GM21528 (cell line): ENCODE measurements around the gene PARVB.

Experiments
- ATAC-seq: cut with Tn5 transposase; IDR thresholded peaks from one replicate; pipeline ENCODE4 v1.9.1; 2021; ENCODE audit warnings: mild to moderate bottlenecking, moderate library complexity; ENCODE audit not compliant: unreplicated experiment, low FRiP score

PARVB gene

DNA sequence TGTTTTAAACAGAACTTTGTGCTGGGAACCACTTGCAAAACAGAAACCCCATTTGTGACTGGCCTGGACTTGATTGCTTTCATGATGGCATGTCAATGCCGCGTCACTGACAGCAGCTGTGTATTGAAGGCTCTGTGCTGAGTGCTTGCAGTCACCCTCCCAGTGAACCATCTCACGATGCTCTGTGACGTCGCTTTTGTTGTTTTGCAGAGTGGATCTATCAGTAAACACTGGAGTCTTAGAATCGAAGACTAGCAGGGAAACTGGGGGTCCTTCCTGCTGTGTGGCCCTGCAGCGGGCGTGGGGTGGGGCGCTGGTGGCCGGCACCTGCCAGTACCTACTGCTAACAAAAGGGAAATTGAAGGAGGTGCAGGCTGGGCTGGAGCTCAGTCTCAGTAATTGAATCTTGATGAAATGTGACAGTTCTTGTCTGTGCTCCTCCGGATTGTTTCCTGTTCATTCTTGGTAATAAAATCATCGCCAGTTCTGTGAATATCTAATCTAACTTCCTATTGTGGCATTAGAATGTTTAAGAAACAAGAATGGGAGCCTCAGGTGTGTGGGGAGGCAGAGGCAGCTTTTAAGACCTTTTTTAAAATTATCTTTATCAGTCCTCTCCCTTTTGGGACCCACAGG is 106.1 kb downstream of the PARVB start:
- no peak for ATAC-seq

DNA sequence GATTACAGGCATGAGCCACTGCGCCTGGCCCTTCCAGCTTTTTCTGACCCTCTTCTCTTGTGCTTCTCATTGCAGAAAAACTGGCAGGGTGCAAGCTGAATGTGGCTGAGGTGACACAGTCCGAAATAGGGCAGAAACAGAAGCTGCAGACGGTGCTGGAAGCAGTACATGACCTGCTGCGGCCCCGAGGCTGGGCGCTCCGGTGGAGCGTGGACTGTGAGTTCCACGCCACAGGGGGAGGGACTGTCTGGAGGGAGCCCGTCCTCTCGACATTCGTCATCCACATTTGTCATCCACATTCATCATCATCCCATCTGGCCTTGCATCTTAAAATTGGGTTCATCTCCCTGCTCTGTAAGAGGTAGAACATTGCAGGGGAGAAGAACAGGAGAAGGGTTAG is 107.3 kb downstream of the PARVB start:
- no peak for ATAC-seq

- no peak for ATAC-seq
Observed at GRCh38 chr22:44131989-44132685, 108.0 kb downstream of the PARVB start.

DNA sequence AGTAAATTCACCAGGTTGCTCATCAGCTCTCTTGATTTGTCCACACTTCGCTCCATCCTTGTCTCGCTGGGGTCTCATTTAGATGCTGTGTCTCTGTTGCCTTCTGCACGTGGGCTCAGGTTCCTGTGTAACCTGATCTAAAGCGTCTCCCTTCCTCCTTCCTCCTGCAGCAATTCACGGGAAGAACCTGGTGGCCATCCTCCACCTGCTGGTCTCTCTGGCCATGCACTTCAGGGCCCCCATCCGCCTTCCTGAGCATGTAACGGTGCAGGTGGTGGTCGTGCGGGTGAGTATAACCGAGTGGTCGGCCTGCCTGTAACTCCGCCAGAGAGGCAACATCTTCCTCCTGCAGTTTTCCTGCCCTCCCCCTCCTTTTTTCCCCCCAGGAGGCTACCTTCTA is 108.6 kb downstream of the PARVB start:
- ATAC-seq, result no peak

DNA sequence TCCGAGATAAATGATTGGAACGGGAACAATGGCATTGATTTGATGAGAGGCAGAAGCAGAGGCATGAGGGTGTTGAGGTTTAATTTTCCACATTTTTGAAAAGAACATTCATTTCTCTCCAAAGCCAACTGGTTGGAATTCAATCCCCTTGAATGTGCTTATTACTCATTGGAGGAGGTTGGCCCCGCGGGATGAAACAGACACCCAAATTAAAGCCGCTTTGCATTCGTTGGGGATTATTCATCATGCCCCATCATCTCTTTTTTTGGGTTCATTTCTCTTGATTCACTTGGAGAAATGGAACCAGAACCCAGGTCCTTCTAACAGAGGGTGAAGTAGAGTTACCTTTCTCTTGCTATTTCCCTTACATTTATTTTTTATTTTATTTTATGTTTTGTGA is 109.1 kb downstream of the PARVB start:
- ATAC-seq, result no peak

DNA sequence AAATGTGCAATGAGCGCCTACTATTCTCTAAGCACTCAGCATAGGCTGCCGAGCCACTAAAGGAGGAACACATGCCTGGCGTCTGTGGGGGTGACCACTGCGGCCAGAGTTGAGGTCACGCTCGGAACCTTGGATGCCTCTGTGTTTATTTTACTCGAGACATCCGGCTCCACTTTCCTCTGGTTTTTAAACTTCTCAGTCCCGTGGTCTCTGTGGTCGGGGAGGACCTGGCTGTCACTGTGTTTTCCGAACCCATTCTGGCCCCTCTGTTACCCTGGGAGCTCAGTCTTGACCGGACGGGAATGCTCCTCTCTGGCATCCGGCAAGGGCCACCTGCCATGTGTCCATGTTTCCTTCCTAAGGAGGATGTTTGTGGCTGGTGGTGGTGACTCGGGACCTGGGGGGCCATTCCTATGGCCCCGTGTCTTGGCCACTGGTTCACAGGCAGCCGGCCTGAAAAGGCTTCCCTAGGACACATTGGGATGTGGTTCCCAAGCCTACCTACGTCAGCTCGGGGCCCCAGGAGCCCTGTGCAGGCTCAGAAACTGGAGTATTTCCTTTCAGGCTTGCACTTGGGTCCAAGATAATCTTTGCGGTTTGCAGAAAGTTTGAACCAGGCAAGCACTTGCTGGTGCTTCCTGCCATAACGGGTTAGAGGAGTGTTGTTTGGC is 109.9 kb downstream of the PARVB start:
- no peak for ATAC-seq

- no peak for ATAC-seq
Observed at GRCh38 chr22:44136112-44136511, 112.0 kb downstream of the PARVB start.

DNA sequence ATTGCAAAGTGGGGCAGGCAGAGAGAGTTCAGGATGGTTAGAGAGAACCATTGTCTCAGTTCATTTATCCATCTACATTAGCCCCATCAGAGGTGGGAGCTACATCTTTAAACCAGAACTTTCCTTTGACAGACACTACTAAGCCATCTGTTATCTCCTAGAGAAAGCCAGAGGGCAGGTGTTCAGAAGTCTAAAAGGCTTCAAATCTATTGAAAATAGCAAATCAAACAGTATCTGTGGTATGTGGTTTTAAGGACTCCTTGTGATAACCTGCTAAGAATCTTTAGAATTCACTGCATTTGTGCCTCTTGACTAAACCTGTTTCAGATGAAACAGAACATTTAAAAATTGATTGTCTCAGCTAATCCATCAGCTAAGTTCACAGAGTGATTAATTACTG is 112.7 kb downstream of the PARVB start:
- no peak for ATAC-seq

DNA sequence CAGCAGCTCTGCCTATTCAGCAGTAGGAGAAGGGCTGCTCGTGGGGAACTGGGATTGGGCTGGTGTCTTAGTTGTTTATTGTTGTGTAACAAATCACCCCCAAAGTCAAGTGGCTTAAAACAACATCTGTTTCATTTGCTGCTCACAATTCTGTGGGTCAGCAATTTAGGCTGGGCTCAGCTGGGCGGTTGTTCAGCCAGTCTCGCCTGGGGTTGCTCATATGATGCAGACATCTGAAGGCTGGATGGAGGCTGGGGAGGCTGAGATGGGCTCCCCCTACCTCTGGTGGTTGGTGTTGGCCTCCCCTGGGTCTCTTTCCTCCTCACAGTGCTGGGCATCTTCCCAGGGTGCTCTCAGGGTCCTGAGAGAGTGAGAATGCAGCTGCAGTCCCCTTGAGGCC is 113.3 kb downstream of the PARVB start:
- ATAC-seq, result no peak

DNA sequence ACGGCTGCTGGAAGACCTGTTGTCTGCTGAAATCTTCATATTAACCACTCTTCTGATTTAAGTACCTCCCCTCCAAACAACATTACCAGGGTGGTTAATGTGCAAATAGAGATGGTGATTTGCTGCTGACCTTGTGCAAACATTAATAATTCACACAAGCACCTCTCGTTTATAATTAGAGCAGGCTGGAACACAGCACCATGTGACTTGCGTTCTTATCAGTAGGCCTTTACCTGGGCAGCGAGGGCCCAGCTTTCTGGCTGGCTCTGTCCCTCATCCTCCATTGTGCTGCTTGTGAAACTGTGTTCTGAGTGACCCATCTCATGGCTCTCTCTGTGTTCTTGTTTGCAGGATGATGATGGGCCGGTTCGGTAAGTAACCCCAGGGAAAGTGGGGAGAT is 115.7 kb downstream of the PARVB start:
- ATAC-seq, result no peak

DNA sequence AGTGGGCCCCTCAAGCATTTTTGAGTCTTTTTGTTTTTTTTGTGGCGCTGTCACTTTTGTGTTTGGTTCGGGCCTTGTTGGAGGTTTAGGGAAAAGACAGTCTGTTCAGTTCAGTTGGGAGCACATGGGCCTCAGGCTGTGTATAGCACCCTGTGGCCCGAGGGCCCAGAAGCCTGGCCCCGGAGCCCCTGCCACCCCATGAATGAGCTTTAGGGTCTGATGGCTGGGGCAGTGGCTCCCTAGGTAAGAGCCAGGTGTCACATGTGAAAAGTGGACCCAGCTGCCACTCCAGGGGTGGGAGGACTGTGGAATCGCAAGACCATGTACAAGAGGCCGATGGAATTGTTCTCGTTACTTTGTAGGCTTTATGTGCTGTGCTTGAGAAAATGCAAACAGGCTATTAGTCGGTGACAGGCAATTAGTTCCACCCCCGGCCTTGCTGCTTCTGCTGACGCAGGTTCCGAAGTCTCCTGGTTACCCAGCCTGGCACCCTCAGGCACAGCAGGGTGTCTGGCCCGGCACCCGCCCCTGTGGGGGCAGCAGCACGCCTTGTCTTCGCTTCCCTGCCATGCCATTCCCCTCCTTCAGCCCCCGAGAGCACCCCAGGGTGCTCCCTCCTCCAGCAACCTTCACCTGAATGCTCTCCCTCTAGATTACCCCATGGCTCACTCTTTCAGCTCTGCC is 118.5 kb downstream of the PARVB start:
- ATAC-seq, result no peak

- ATAC-seq, result no peak
Observed at GRCh38 chr22:44143105-44143474, 119.0 kb downstream of the PARVB start.

- no peak for ATAC-seq
Observed at GRCh38 chr22:44143579-44143978, 119.5 kb downstream of the PARVB start.

- no peak for ATAC-seq
Observed at GRCh38 chr22:44144046-44144569, 120.0 kb downstream of the PARVB start.

DNA sequence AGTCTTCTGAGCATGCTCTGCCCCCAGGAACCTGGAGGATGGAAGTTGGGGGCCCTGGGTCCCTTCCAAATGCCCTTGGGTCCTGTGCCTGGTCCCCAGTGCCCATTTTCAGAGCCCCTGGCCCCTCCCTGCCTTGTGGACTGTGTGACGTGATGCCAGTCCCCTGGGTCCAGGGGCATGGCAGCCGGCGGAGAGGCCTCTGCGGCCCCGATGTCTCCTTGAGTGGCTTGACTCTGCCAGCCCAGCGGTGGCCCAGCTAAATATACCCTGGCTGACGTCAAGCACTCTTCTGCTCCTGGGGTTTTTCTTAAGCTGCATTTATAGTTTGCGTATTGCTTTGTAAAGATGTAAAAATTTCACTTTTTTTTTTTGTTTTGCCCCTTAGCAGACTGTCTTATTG is 121.4 kb downstream of the PARVB start:
- no peak for ATAC-seq

GRCh38 chr22:44146088-44146861 is 122.2 kb downstream of the PARVB start:
- no peak for ATAC-seq

- no peak for ATAC-seq
Observed at GRCh38 chr22:44147008-44147645, 123.0 kb downstream of the PARVB start.

DNA sequence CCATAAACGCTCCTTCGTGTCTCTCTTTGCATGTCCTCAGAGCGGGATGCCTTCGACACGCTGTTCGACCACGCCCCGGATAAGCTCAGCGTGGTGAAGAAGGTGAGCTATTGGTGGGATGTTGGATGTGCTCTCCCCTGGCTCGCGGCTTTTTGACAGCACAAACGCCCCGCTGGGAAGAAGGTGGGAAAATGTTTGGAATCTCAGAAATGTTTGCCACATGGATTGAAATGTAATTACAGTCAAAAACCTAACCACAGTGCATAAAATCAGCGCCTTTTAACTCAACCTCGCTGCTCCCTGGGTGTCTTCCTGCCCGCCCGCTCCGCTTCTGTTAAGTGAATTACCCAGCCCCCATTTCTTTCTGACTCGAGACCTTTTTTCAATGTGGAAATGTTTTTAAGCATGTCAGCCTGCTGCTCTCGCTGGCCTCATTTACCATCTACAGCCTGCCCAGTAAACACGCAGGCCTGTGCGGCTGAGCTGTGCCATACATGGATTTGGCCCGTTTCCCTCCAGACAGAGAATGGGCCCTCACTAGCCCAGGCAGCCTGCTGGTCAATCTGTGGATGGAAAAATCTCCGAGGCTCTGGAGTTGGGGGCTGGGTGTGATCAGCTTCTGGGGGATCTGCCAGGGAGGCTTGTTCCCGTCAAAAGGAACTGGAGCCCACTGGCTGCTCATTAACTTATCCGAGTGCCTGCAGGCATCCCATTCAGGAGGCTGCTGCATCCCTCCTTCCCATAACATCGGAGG is 123.9 kb downstream of the PARVB start:
- ATAC-seq, result no peak

DNA sequence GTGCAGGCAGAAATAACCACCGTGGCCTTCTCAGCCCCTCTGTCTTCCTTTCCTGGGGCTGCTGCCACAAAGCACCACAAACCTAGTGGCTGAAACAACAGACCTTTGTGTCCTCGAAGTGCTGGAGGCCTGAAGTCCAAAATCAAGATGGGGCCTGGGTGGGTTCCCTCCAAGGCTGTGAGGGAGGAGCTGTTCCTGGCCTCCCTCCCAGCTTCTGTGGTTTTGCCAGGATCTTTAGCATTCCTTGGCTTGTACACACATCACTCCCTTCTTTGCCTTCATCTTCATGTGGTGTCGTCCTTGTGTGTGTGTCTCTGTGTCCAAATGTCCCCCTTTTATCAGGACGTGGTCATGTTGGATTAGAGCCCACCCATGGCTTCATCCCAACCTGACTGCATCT is 127.6 kb downstream of the PARVB start:
- no peak for ATAC-seq
